ENCODE data around the gene RCOR2. TPM values are rescaled to one million over a fixed set of nuclear protein-coding genes. Genes with fewer than 3 reads are reported as not detected.

RCOR2 gene
- total and polyA plus RNA-seq, 2 of the 13 experiments (the other 11 are each of a cell fraction or from before 2014, with no cell fraction given): 8.3 to 8.5 TPM

DNA sequence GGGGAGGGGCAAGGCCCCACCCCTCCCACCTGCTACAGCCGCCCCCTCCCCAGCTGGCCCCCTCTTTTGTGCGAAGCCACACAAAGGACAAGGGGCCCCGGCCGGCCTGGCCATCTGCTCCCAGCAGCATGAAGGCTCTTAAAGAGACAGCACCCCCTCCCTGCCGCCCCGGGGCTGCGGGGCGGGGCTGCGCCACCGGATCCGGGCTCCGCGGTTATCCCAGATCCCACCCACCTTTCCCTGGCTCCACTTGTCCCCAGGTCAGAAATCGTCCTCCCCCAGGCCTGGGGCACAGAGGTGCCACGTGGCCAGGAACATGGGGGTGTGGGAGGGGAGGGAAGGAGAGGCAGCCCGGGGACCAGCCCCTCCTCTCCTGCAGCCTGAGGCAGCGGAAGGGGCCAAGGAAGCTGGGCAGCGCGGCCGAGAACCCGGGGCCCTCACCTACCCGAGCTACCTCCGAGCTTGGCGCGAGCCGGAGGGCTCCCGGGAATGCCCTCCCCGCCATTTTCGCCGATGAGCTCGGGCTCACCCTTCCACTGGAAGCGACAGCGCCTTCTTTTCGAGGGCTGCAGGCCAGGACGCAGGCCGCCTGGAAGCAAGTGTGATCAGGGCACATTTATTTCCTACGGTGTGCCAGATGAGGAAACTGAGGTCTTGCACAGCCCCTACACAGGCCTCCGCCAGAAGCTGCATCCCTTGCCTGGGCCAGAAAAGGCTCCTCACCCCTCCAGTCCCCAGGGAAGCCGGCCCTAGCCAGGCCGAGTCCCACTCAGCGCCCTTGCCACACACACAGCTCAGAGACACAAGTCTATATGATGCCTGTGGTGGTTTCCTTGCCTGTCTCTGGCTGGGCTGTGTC lies 2.5 kb upstream of the RCOR2 start (continued):
- TF ChIP-seq YEATS4 (CRISPR knock-in tag; IDR thresholded peaks at IDR 0.05; ENCODE audit: borderline replicate concordance): peak; percentile 93
- peak; percentile 30; the same call in 1 of the 2 replicates for TF ChIP-seq ZNF816 (CRISPR knock-in tag; IDR thresholded peaks at IDR 0.05; ENCODE audit: borderline replicate concordance)
- peak; percentile 3; the same call in 1 of the 2 replicates for TF ChIP-seq ZNF281 (CRISPR knock-in tag; IDR thresholded peaks at IDR 0.05; ENCODE audit: borderline replicate concordance)
- TF ChIP-seq, protein P1, sequence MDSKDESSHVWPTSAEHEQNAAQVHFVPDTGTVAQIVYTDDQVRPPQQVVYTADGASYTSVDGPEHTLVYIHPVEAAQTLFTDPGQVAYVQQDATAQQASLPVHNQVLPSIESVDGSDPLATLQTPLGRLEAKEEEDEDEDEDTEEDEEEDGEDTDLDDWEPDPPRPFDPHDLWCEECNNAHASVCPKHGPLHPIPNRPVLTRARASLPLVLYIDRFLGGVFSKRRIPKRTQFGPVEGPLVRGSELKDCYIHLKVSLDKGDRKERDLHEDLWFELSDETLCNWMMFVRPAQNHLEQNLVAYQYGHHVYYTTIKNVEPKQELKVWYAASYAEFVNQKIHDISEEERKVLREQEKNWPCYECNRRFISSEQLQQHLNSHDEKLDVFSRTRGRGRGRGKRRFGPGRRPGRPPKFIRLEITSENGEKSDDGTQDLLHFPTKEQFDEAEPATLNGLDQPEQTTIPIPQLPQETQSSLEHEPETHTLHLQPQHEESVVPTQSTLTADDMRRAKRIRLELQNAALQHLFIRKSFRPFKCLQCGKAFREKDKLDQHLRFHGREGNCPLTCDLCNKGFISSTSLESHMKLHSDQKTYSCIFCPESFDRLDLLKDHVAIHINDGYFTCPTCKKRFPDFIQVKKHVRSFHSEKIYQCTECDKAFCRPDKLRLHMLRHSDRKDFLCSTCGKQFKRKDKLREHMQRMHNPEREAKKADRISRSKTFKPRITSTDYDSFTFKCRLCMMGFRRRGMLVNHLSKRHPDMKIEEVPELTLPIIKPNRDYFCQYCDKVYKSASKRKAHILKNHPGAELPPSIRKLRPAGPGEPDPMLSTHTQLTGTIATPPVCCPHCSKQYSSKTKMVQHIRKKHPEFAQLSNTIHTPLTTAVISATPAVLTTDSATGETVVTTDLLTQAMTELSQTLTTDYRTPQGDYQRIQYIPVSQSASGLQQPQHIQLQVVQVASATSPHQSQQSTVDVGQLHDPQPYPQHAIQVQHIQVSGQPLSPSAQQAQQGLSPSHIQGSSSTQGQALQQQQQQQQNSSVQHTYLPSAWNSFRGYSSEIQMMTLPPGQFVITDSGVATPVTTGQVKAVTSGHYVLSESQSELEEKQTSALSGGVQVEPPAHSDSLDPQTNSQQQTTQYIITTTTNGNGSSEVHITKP (CRISPR knock-in tag; IDR thresholded peaks at IDR 0.05; ENCODE audit: low read depth): peak; percentile 63; the same call in 1 of the 2 replicates
- peak; percentile 91; the same call in 1 of the 2 replicates for TF ChIP-seq ZNF138 (CRISPR knock-in tag; IDR thresholded peaks at IDR 0.05; ENCODE audit: low read depth)
- no peak for TF ChIP-seq ZNF770 (CRISPR knock-in tag; IDR thresholded peaks at IDR 0.05)
- peak; percentile 66; the same call in 1 of the 2 replicates for TF ChIP-seq ZNF383 (CRISPR knock-in tag; IDR thresholded peaks at IDR 0.05; ENCODE audit: borderline replicate concordance)
- TF ChIP-seq JUND (CRISPR knock-in tag; IDR thresholded peaks at IDR 0.05): no peak
- peak; percentile 22; the same call in 1 of the 2 replicates for TF ChIP-seq ZNF136 (CRISPR knock-in tag; IDR thresholded peaks at IDR 0.05; ENCODE audit: low read depth)
- TF ChIP-seq SNRNP70 (IDR thresholded peaks at IDR 0.05; ENCODE audit: low read depth, low read length): no peak
- no peak for TF ChIP-seq ZBTB20 (CRISPR knock-in tag; IDR thresholded peaks at IDR 0.05; ENCODE audit: borderline replicate concordance, low read depth)
- TF ChIP-seq ARNTL (CRISPR knock-in tag; IDR thresholded peaks at IDR 0.05): peak; percentile 74
- no peak for TF ChIP-seq FOXK1 (CRISPR knock-in tag; IDR thresholded peaks at IDR 0.05; ENCODE audit: borderline replicate concordance, low read depth)
- no peak; the same call in 1 of the 2 replicates for TF ChIP-seq NRL (CRISPR knock-in tag; IDR thresholded peaks at IDR 0.05; ENCODE audit: borderline replicate concordance)
- peak; percentile 48 for TF ChIP-seq PHF8 (CRISPR knock-in tag; IDR thresholded peaks at IDR 0.05)
- peak; percentile 40; the same call in 1 of the 2 replicates for TF ChIP-seq TGIF2 (CRISPR knock-in tag; IDR thresholded peaks at IDR 0.05)
- peak; percentile 30; the same call in 1 of the 2 replicates for TF ChIP-seq ZNF251 (CRISPR knock-in tag; IDR thresholded peaks at IDR 0.05)
- TF ChIP-seq HNRNPH1 (optimal IDR thresholded peaks at IDR 0.05; ENCODE audit: low read depth, low read length): no peak
- TF ChIP-seq GPN1 (CRISPR knock-in tag; IDR thresholded peaks at IDR 0.05; ENCODE audit: borderline replicate concordance): no peak
- TF ChIP-seq ZNF883 (CRISPR knock-in tag; IDR thresholded peaks at IDR 0.05; ENCODE audit: not compliant biosample characterization): peak; percentile 7

Measured in HepG2 (cell line).